Kidney (tissue), 14 donors: ENCODE data around the gene TNFSF15. TPM values are rescaled to one million over a fixed set of nuclear protein-coding genes. Genes with fewer than 3 reads are reported as not detected.
A peak's percentile ranks its signal among the peaks of the same experiment; 100 is the strongest.
"Not testable (repeated sequence)": the region's sequence is repeated elsewhere in the genome, so short reads cannot be mapped to it uniquely, and the experiment has no call there.

Source experiments
- DNase-seq, 5 donors: peaks; one replicate each; pipeline ENCODE4 v3.0.0-alpha.2; 2013 to 2020
- FAIRE-seq: peaks from 2 replicates; lab custom pipeline; 2012; peaks lifted over from hg19 to GRCh38; lab: Jason Lieb, UNC
- H3K27ac ChIP-seq, 2 donors: one replicate each; pipeline ENCODE4 v1.7.0; 2013; ENCODE audit warnings: low read depth in 2 of 2, low read length in 2 of 2, inconsistent platforms in 1 of 2
- H3K27me3 ChIP-seq: one replicate; pipeline ENCODE4 v1.7.1; 2013; ENCODE audit warnings: low read length, inconsistent platforms; ENCODE audit not compliant: control insufficient read depth, insufficient read depth
- H3K36me3 ChIP-seq, 3 donors: one replicate each; pipeline versions ENCODE4 v1.7.0 to v1.7.1; 2013; ENCODE audit warnings: low read length in 3 of 3, control low read depth in 1 of 3, inconsistent platforms in 1 of 3; ENCODE audit not compliant: insufficient read depth in 3 of 3, control insufficient read depth in 2 of 3
- H3K4me1 ChIP-seq, 3 donors: one replicate each; pipeline versions ENCODE4 v1.7.0 to v1.7.1; 2013; ENCODE audit warnings: low read length in 3 of 3, inconsistent platforms in 1 of 3, low read depth in 1 of 3; ENCODE audit not compliant: control insufficient read depth in 2 of 3, insufficient read depth in 2 of 3
- H3K4me3 ChIP-seq, 3 donors: one replicate each; pipeline versions ENCODE4 v1.7.0 to v1.8.1; 2013; ENCODE audit warnings: low read length in 3 of 3, control low read depth in 1 of 3, inconsistent platforms in 1 of 3
- H3K9ac ChIP-seq, 3 donors: one replicate each; pipeline versions ENCODE4 v1.7.0 to v1.7.1; 2013; ENCODE audit warnings: low read length in 3 of 3, control low read depth in 1 of 3, inconsistent platforms in 1 of 3
- H3K9me3 ChIP-seq, 3 donors: one replicate each; pipeline versions ENCODE4 v1.7.0 to v1.7.1; 2013; ENCODE audit warnings: low read length in 3 of 3, control low read depth in 1 of 3, inconsistent platforms in 1 of 3; ENCODE audit not compliant: control insufficient read depth in 2 of 3, insufficient read depth in 1 of 3
- intact Hi-C: fragments of 100-400 bp; cut with DNase I; formaldehyde crosslinking; loops from one replicate; pipeline ENCODE4 v1.11.1; 2022
- polyA plus RNA-seq: library from polyadenylated mRNA; stranded (reverse); fragments of 350-450 nt; fragmentation: Illumina TruSeq; extraction: RNeasy Lipid Tissue Mini Kit (QIAGEN cat#74804); gene quantifications from one replicate; pipeline ENCODE4 v1.2.3, GENCODE V29; 2014; ENCODE audit warnings: low read depth, low replicate concordance; ENCODE audit not compliant: insufficient read depth
- total RNA-seq: library from RNA; stranded (reverse); fragmentation: NEBNext Ultra II Directional; extraction: Animal tissue kit (Norgen Biotek cat#: 25700); gene quantifications from one replicate; pipeline ENCODE4 v1.2.1, GENCODE V29; 2021
- TF ChIP-seq, protein P1 (sequence below): IDR thresholded peaks from 3 replicates; pipeline ENCODE4 v1.5.1; 2012; ENCODE audit warnings: mild to moderate bottlenecking, moderate library complexity, borderline replicate concordance; ENCODE audit not compliant: insufficient read depth; ENCODE audit errors: extremely low read depth
- donor health status: control.
- donor health status: control.
- donor health status: control.
- donor health status: control.
- donor health status: control.
- donor health status: DM: yes; HTN: yes; CAD: no.
- donor health status: Normal renal cell carcinoma (clear cell type).

The TNFSF15 gene
- total and polyA plus RNA-seq, 2 donors from 2014 or later, result 1.4 to 2.3 TPM

DNA sequence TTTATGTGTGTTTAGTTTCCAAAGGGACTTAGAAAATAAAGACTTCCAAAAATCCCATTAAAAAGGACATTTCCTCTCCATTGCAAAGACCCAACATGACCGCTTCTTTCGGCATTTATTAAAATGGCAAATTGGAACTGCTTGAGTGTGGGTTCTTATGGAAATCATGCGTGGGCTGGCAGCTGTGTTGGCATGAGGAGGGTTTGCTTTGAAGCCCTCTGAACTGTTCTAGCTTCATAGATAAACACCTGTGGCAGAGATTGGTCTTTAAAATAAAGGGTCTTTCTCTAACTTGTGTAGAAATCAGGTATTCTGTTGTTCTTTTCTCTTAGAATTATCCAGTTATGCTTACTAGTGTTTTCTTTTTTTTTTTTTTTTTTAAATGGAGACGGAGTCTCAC is 68.0 kb downstream of the TNFSF15 start:
- intact Hi-C loops, result loop anchor here (10.0 kb wide), 2 partner anchors 177 to 277 kb away; no protein-coding TSS in a partner anchor
- no peak for FAIRE-seq
- Histone ChIP-seq H3K27ac (no peak overlapping the region), H3K36me3 (no peaks in the 10 kb centered on the region), H3K27me3 (no peaks in the 10 kb centered on the region), H3K4me1 (no peaks in the 10 kb centered on the region), H3K4me3 (no peak overlapping the region), H3K9ac (no peak overlapping the region), H3K9me3 (no peaks in the 10 kb centered on the region)
- TF ChIP-seq, protein P1, sequence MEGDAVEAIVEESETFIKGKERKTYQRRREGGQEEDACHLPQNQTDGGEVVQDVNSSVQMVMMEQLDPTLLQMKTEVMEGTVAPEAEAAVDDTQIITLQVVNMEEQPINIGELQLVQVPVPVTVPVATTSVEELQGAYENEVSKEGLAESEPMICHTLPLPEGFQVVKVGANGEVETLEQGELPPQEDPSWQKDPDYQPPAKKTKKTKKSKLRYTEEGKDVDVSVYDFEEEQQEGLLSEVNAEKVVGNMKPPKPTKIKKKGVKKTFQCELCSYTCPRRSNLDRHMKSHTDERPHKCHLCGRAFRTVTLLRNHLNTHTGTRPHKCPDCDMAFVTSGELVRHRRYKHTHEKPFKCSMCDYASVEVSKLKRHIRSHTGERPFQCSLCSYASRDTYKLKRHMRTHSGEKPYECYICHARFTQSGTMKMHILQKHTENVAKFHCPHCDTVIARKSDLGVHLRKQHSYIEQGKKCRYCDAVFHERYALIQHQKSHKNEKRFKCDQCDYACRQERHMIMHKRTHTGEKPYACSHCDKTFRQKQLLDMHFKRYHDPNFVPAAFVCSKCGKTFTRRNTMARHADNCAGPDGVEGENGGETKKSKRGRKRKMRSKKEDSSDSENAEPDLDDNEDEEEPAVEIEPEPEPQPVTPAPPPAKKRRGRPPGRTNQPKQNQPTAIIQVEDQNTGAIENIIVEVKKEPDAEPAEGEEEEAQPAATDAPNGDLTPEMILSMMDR, result no peak
- DNase-seq, result no peak

DNA sequence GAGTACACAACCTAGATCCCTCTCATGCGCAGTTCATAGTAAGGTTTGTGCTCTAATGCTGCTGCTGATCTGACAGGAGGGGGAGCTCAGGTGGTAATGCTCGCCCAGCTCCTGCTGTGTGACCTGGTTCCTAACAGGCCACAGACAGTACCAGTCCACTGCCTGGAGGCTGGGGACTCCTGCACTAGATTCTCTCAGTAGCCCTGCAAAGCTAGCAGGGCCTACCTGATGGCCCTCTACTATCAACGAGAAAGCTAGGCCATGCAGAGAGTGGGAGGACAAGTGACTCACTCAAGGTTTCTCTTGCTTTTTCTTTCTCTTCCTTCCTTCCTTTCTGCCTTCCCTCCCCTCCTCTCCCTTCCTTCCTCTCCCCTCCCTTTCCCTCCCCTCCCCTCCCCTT is 68.7 kb downstream of the TNFSF15 start:
- no peaks in the 10 kb centered on the region for H3K9me3 ChIP-seq
- H3K9ac ChIP-seq, result no peak overlapping the region
- no peaks in the 10 kb centered on the region for H3K36me3 ChIP-seq
- intact Hi-C loops, result loop anchor here (10.0 kb wide), 2 partner anchors 178 to 278 kb away; no protein-coding TSS in a partner anchor
- DNase-seq (no peak), FAIRE-seq (no peak)
- no peaks in the 10 kb centered on the region for H3K27me3 ChIP-seq
- TF ChIP-seq, protein P1, result no peak
- H3K4me3 ChIP-seq, result no peak overlapping the region
- no peak overlapping the region for H3K27ac ChIP-seq
- H3K4me1 ChIP-seq, result no peaks in the 10 kb centered on the region

DNA sequence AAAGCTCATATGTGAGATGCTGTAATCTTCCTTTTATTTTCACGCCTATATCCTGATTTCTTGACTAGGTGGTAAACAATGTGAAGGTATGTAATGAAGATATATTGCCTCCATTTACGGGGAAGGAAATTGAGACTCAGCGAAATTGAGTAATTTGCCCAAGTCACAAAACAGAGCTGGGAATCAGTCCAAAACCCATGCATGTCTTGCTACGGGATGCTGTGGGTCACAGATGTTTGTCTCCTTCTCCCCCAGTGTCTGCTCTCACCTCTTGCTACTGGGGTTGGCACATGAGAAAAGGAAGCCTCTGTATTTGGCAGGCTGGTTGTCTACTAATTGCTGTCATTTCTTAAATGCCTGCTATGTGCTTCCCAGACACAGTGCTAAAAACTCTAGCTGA is 70.1 kb downstream of the TNFSF15 start:
- H3K27ac ChIP-seq, result no peak overlapping the region
- no peak overlapping the region for H3K9ac ChIP-seq
- H3K4me1 ChIP-seq, result no peaks in the 10 kb centered on the region
- H3K27me3 ChIP-seq, result no peaks in the 10 kb centered on the region
- DNase-seq (peak in 1 of 5 donors; percentile 46), FAIRE-seq (no peak)
- no peak overlapping the region for H3K4me3 ChIP-seq
- no peaks in the 10 kb centered on the region for H3K9me3 ChIP-seq
- no peaks in the 10 kb centered on the region for H3K36me3 ChIP-seq
- intact Hi-C loops, result loop anchor here (10.0 kb wide), 2 partner anchors 179 to 279 kb away; no protein-coding TSS in a partner anchor
- TF ChIP-seq, protein P1, result no peak

DNA sequence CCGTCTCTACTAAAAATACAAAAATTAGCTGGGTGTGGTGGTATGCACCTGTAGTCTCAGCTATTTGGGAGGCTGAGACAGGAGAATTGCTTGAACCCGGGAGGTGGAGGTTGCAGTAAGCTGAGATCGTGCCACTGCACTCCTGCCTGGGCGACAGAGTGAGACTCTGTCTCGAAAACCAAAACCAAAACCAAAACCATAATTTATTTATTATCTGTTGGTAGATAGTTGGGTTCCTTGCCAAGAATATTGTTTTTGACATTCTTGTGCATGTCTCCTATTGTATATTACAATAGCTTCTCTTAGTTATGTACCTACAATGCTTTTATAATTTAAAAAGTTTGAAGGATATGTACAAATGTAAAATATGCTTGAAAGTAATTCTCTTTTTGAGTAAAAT is 70.7 kb downstream of the TNFSF15 start:
- not testable (repeated sequence) for H3K9ac ChIP-seq, H3K4me3 ChIP-seq, H3K36me3 ChIP-seq, H3K4me1 ChIP-seq, H3K27me3 ChIP-seq, H3K27ac ChIP-seq, FAIRE-seq, H3K9me3 ChIP-seq, DNase-seq
- intact Hi-C loops, result loop anchor here (10.0 kb wide), 2 partner anchors 180 to 280 kb away; no protein-coding TSS in a partner anchor

Other genes starting within 250 kb of the TNFSF15 start
- gene ATP6V1G1, start 218.3 kb downstream of the TNFSF15 start, total RNA-seq, result 103 TPM
- 215 TPM for gene ATP6V1G1, start 218.3 kb downstream of the TNFSF15 start, polyA plus RNA-seq
- gene TMEM268, start 194.7 kb downstream of the TNFSF15 start, total RNA-seq, result 11.3 TPM
- 6.2 TPM for gene TMEM268, start 194.7 kb downstream of the TNFSF15 start, polyA plus RNA-seq
- not detected for gene TEX53, start 148.2 kb downstream of the TNFSF15 start, total RNA-seq
- gene TEX53, start 148.2 kb downstream of the TNFSF15 start, polyA plus RNA-seq, result not detected
- not detected for gene TEX48, start 123.8 kb downstream of the TNFSF15 start, total RNA-seq
- not detected for gene TEX48, start 123.8 kb downstream of the TNFSF15 start, polyA plus RNA-seq
- gene TNFSF8, start 124.6 kb upstream of the TNFSF15 start, total RNA-seq, result 5.0 TPM
- gene TNFSF8, start 124.6 kb upstream of the TNFSF15 start, polyA plus RNA-seq, result 0.43 TPM